Measurements from ENCODE around the gene C19orf44.
A peak's percentile ranks its signal among the peaks of the same experiment; 100 is the strongest.
"Not testable (repeated sequence)": the region's sequence is repeated elsewhere in the genome, so short reads cannot be mapped to it uniquely, and the experiment has no call there.

The C19orf44 gene

DNA sequence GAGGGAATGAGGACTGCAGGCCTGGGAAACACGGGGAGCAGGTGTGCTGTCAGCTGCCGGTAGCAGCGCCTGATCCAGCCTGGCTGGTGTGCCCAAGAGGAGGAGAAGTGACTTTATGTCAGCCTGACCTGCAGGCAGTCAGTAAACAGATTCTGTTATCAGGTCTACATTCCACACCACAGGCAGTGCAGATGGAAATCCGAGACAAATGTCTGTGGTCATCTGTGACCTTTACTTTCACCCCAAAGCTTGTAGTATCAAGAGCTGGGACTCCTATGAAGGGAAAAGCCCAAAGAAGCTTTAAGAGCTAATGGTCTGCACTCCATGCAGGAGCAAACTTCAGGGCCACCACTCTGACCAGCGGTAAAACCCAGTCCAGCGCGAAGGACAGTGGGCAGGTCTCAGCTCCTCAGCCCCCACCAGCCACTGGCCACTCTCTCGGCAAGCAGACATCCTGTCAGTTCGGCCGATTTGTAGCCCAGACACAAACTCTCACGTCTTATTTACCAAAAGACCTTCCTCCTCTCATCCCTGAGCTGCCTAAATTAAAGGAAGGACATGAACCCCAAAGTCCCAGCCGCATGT, 32.1 kb upstream of the C19orf44 start:
- Histone ChIP-seq H3K4me1 (ENCODE audit: low read depth, poor library complexity, severe bottlenecking) (peaks cover 19% of the 10 kb centered on the region), H3K9ac (no peak overlapping the region), H3K27me3 (ENCODE audit: insufficient read depth, low read depth) (no peaks in the 10 kb centered on the region), H3K27ac (no peak overlapping the region), H3K4me3 (IDR thresholded peaks at IDR 0.05; ENCODE audit: insufficient read depth, low read depth, low read length) (no peak overlapping the region), H2AFZ (ENCODE audit: low read depth) (no peak overlapping the region), H3K79me2 (ENCODE audit: insufficient read depth, low read depth) (peaks cover 95% of the 10 kb centered on the region), H3K36me3 (ENCODE audit: insufficient read depth) (no peaks in the 10 kb centered on the region), H3K4me2 (no peak overlapping the region), H4K20me1 (ENCODE audit: insufficient read depth) (peaks cover 10% of the 10 kb centered on the region)
- TF ChIP-seq, protein P1, sequence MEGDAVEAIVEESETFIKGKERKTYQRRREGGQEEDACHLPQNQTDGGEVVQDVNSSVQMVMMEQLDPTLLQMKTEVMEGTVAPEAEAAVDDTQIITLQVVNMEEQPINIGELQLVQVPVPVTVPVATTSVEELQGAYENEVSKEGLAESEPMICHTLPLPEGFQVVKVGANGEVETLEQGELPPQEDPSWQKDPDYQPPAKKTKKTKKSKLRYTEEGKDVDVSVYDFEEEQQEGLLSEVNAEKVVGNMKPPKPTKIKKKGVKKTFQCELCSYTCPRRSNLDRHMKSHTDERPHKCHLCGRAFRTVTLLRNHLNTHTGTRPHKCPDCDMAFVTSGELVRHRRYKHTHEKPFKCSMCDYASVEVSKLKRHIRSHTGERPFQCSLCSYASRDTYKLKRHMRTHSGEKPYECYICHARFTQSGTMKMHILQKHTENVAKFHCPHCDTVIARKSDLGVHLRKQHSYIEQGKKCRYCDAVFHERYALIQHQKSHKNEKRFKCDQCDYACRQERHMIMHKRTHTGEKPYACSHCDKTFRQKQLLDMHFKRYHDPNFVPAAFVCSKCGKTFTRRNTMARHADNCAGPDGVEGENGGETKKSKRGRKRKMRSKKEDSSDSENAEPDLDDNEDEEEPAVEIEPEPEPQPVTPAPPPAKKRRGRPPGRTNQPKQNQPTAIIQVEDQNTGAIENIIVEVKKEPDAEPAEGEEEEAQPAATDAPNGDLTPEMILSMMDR (conservative IDR thresholded peaks at IDR 0.05; ENCODE audit: low read depth, low read length): no peak

DNA sequence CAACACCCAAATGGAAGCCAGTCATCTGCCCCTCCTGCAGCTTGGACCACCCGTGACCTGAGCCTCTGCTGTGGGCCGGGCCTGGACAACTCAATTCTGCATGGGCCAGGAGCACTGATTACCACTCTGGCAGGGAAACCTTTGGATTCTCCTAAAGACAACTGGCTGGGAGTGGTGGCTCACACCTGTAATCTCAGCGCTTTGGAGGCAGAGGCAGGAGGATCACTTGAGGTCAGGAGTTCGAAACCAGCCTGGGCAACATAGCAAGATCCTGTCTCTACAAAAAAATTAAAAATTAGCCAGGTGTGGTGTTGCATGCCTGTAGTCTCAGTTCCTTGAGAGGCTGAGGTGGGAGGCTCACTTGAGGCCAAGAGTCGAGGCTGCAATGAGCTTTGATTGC, 31.0 kb upstream of the C19orf44 start:
- H3K4me2 ChIP-seq: no peak overlapping the region
- peaks cover 14% of the 10 kb centered on the region for H4K20me1 ChIP-seq (ENCODE audit: insufficient read depth)
- H3K4me3 ChIP-seq (IDR thresholded peaks at IDR 0.05; ENCODE audit: insufficient read depth, low read depth, low read length): no peak overlapping the region
- no peak overlapping the region for H2AFZ ChIP-seq (ENCODE audit: low read depth)
- peaks cover 31% of the 10 kb centered on the region for H3K4me1 ChIP-seq (ENCODE audit: low read depth, poor library complexity, severe bottlenecking)
- no peaks in the 10 kb centered on the region for H3K27me3 ChIP-seq (ENCODE audit: insufficient read depth, low read depth)
- H3K79me2 ChIP-seq (ENCODE audit: insufficient read depth, low read depth): peaks cover 95% of the 10 kb centered on the region
- H3K9ac ChIP-seq: no peak overlapping the region
- no peak overlapping the region for H3K27ac ChIP-seq
- TF ChIP-seq, protein P1 (conservative IDR thresholded peaks at IDR 0.05; ENCODE audit: low read depth, low read length): no peak
- H3K36me3 ChIP-seq (ENCODE audit: insufficient read depth): no peaks in the 10 kb centered on the region

DNA sequence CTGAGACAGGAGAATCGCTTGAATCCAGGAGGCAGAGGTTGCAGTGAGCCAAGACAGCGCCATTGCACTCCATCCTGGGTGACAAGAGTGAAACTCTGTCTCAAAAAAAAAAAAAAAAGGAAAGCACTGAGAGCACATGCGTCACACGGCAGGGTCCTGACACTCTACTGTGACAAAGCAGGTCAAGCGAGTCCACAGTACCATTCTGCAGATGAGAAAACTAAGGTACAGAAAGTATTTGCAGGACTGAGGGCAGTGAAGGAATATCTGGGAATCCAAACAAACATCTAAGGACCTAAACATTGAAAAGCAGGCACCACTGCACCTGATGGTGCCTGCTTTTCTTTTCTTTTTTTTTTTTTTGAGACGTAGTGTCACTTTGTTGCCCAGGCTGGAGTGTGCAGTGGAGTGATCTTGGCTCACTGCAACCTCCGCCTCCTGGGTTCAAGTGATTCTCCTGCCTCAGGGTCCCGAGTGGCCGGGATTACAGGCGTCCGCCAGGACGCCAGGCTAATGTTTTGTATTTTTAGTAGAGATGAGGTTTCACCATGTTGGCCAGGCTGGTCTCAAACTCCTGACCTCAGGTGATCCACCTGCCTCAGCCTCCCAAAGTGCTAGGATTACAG, 29.3 kb upstream of the C19orf44 start:
- not testable (repeated sequence) for H3K9ac ChIP-seq; H2AFZ ChIP-seq (ENCODE audit: low read depth); H3K36me3 ChIP-seq (ENCODE audit: insufficient read depth); H3K27ac ChIP-seq; H3K4me2 ChIP-seq; H3K27me3 ChIP-seq (ENCODE audit: insufficient read depth, low read depth); H3K4me3 ChIP-seq (IDR thresholded peaks at IDR 0.05; ENCODE audit: insufficient read depth, low read depth, low read length)
- H3K79me2 ChIP-seq (ENCODE audit: insufficient read depth, low read depth): peaks cover 92% of the 10 kb centered on the region
- H4K20me1 ChIP-seq (ENCODE audit: insufficient read depth): peaks cover 18% of the 10 kb centered on the region
- H3K4me1 ChIP-seq (ENCODE audit: low read depth, poor library complexity, severe bottlenecking): peaks cover 36% of the 10 kb centered on the region

DNA sequence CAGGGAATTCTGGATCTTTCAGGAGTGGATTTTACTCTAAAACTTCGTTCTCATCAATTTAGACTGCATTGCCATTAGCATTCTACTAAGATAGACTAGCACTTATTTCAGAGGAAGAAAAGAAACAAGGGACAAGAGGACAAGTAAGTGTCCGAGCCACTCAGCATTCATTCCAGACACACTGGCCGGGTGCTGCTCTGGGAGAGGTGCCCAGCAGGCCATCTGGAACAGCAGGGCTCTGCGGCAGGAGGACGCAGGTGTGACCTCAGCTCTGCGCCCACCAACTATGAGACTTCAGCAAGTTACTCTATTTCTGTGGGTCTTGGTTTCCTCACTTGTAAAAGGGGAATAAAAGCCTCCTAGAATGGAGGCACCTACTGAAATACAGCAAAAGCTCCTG, 28.6 kb upstream of the C19orf44 start:
- no peak overlapping the region for H3K4me3 ChIP-seq (IDR thresholded peaks at IDR 0.05; ENCODE audit: insufficient read depth, low read depth, low read length)
- no peak overlapping the region for H3K9ac ChIP-seq
- H3K36me3 ChIP-seq (ENCODE audit: insufficient read depth): no peaks in the 10 kb centered on the region
- H2AFZ ChIP-seq (ENCODE audit: low read depth): no peak overlapping the region
- no peak overlapping the region for H3K4me2 ChIP-seq
- TF ChIP-seq, protein P1 (conservative IDR thresholded peaks at IDR 0.05; ENCODE audit: low read depth, low read length): no peak
- H3K4me1 ChIP-seq (ENCODE audit: low read depth, poor library complexity, severe bottlenecking): peaks cover 40% of the 10 kb centered on the region
- peaks cover 85% of the 10 kb centered on the region for H3K79me2 ChIP-seq (ENCODE audit: insufficient read depth, low read depth)
- H3K27ac ChIP-seq: no peak overlapping the region
- peaks cover 18% of the 10 kb centered on the region for H4K20me1 ChIP-seq (ENCODE audit: insufficient read depth)
- no peaks in the 10 kb centered on the region for H3K27me3 ChIP-seq (ENCODE audit: insufficient read depth, low read depth)

DNA sequence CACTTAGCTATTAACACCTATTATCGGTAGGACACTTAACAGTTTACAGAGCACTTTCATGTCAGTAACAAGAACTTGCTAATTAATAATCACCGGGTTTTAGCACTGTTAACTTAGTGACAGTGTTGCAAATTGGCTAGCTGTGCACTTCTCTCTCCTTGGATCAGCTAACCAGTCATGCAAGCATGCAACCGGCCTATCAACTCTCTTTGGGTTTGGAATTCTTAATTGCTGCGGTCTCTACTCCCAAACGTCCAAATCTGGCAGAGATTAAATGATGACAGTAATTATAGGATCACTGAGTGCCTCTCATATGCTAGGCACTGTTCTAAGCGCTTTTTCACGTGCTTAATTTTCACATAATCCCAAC, 25.7 kb upstream of the C19orf44 start:
- Histone ChIP-seq H3K27me3 (ENCODE audit: insufficient read depth, low read depth) (no peaks in the 10 kb centered on the region), H3K4me2 (peak overlapping the region; percentile 88), H3K9ac (peak overlapping the region; percentile 55; the same call in 1 of the 2 replicates), H4K20me1 (ENCODE audit: insufficient read depth) (peaks cover 12% of the 10 kb centered on the region; the same call in 1 of the 2 replicates), H3K79me2 (ENCODE audit: insufficient read depth, low read depth) (peaks cover 56% of the 10 kb centered on the region), H2AFZ (ENCODE audit: low read depth) (no peak overlapping the region), H3K4me1 (ENCODE audit: low read depth, poor library complexity, severe bottlenecking) (peaks cover 28% of the 10 kb centered on the region), H3K27ac (no peak overlapping the region), H3K36me3 (ENCODE audit: insufficient read depth) (no peaks in the 10 kb centered on the region), H3K4me3 (IDR thresholded peaks at IDR 0.05; ENCODE audit: insufficient read depth, low read depth, low read length) (no peak overlapping the region)
- TF ChIP-seq, protein P1 (conservative IDR thresholded peaks at IDR 0.05; ENCODE audit: low read depth, low read length): no peak

All from KMS-11 (cell line).